DMS114 treated with DMSO at 0.1 percent for 48 hours (cell line): ENCODE data around the gene PHC2.
A peak's percentile ranks its signal among the peaks of the same experiment; 100 is the strongest.

Source experiments
- DNase-seq: peaks from one replicate; lab custom pipeline; 2025; ENCODE audit not compliant: unreplicated experiment; lab: John Stamatoyannopoulos, UW

The PHC2 gene, protein sequence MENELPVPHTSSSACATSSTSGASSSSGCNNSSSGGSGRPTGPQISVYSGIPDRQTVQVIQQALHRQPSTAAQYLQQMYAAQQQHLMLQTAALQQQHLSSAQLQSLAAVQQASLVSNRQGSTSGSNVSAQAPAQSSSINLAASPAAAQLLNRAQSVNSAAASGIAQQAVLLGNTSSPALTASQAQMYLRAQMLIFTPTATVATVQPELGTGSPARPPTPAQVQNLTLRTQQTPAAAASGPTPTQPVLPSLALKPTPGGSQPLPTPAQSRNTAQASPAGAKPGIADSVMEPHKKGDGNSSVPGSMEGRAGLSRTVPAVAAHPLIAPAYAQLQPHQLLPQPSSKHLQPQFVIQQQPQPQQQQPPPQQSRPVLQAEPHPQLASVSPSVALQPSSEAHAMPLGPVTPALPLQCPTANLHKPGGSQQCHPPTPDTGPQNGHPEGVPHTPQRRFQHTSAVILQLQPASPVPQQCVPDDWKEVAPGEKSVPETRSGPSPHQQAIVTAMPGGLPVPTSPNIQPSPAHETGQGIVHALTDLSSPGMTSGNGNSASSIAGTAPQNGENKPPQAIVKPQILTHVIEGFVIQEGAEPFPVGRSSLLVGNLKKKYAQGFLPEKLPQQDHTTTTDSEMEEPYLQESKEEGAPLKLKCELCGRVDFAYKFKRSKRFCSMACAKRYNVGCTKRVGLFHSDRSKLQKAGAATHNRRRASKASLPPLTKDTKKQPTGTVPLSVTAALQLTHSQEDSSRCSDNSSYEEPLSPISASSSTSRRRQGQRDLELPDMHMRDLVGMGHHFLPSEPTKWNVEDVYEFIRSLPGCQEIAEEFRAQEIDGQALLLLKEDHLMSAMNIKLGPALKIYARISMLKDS

DNA sequence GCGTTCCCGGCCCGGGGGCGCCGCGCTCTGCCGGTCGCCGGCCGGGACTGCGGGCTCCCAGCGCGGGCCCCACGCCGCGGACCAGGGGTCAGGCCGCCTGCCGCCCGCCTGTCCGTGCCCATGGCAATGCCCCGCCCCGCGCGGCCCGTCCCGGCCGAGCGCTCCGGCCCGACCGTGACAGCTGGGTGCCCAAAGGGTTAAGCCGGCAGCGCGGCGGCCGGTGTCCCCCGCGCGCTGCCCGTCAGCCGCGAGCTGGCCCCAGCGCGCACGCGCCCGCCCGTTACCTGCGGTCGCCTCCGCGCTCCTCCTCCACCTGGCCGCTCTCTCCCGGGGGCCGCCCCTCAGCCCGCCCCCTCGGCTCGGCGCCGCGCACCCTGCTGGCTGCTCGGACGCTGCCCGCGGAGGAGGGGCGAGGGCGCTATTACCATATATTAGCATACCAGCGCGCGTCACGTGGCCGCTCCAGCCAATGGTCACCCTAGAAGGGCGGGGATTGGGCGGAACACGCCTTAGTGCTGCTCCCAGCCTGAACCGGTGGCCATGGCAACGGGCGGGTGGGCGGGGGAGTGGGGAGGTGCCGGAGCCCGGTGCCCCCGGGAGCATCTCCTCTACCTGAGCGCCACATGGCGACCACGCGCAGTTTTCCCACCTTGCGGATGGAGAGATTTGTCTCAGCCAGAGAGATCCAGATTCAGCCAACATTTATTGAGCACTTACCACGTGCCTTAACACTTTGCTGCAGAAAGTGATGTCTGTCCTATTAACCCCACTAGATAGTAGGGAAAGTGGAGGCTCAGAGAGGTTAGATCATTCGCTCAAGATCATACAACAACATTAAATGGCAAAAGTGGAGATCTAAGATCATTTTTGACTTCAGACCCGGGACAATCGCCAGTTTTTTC, at the start of gene PHC2:
Gene PHC2, minus strand, starts transcription at position 404 of the 902 bp plus-strand sequence. CDS start 55,556 bp downstream, outside the sequence.
- peak; percentile 92 for DNase-seq

DNA sequence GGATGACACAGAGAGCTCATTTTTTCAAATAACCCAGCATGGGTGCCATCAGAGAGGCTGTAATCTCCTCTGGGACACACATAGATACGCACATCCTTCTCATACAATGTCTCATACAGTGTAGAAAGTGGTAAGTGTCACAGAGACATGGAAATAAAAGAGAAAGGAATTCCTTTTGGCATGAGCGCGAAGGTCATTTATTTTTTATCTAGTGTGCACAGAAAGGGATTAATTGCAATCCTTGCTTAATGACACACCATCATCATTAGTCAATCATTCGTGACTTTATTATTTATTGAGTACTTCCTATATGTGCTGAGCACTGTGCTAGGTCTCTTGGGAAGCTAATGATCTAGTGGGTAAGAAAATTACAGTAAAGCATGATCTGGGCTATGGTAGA, 46.6 kb upstream of the PHC2 start:
- no peak for DNase-seq

DNA sequence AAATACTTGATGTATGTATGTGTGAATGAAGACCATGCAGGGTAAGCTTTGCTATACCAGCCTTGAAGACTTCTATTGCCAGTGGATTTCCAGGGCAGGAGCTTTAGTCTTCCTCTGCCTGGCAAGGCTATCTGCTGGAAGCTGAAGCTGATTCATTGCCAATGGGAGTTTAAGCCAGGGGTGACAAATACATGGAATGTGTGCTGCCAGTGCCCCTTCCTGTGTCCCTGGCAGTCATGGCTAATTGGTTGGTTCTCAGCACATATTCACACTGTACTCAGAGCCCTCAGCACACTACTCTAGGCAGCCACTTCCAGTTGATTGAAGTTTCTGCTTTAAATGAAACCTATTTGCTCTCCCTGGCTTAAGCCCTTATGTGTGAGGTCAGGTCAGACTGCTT, 43.0 kb upstream of the PHC2 start:
- no peak for DNase-seq

DNA sequence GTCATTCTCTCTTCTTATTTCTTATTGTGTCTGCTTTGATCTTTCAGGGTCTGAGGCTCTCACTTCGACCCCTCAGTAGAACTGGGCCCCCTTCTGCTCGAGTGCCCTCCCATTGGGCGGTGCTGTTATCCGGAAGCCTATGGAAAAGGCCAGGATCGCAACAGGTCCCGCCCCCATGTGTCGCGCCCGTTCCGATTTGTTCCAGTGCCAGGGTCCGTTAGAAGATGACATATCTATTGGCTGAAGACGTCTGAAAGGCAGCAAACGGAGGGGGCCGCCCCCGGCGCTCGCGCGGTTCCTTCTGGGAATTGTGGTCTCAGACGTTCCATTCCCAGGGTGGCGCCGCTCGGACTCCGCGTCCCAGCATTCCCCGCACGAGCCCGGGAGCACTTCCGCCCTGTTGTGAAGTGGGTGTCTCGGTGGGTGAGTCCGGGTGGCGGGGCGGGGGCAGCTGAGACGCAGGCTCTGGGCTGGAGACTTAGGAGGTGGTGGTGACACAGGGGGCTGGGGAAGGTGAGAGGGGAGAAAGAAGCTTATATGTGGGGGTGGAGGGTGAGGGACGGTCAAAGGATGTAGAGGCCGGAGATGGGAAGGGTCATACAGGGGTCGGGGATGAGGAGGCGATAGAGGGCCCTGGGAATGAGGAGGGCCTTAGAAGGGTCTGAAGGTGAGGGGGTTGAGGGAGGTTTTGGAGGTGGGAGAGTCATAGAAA, 41.5 kb upstream of the PHC2 start, which contains the start of gene ZSCAN20:
Gene ZSCAN20, plus strand, starts transcription at position 377 of the 712 bp plus-strand sequence. CDS start 6,644 bp downstream, outside the sequence.
- DNase-seq: peak; percentile 99

DNA sequence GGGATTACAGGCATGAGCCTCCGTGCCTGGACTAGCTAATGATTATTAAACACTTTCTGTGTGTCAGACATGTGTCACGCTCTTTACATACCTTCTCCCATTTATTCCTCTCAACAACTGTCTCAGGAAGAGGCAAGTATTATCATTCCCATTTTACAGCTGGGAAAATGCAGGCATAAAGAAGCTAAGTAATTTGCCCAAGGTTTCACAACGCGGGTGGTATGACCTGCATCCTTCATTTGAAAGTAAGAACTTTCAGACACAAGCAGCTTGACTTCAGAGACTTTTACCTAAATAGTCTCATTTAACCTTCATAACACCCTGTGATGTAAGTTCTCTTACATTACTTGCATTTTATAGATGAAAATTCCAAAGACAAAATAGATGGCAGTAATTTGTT, 40.5 kb upstream of the PHC2 start:
- no peak for DNase-seq

DNA sequence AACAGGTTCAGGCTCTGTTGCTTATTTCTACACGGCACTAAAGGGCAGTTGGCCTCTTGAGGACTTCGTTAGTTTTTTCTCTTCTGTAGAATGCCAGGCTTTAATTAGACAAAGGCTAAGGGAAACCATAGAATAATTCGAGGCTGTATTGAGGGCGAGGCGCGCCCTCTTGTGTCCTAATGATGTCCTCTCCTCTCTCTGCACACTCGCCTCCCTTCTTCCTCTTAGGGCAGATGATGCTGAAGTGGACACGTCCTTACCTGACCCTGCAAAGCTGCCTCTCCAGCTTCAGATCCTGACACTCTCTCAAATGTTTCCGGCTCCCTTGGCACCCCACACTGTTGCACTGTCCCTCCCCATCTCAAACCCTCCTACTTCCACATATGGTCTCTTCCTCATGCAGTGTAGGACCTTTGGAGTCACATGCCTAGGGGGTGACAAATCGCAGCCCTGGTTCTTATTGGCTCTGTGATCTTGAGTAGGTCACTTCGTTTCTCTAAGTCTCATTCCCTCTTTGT, 39.7 kb upstream of the PHC2 start:
- peak; percentile 71 for DNase-seq

DNA sequence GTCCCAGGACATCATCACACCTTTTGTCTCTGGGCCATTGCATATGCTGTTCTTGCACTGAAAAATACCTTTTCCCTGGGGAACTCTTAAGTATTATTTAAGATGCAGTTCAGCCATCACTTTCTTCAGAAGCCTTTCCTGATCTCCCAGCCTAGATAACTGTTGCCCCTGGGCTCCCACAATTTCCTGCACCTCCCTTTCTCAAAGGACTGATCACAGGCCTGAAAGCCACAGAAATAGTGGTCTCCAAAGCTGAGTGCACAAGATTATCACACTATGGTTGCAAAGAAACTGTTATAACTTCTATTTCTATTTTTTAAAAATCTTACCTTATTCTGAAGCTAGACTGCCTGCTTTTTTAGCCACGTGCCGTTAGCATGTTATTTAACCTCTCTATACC, 38.8 kb upstream of the PHC2 start:
- DNase-seq: no peak

DNA sequence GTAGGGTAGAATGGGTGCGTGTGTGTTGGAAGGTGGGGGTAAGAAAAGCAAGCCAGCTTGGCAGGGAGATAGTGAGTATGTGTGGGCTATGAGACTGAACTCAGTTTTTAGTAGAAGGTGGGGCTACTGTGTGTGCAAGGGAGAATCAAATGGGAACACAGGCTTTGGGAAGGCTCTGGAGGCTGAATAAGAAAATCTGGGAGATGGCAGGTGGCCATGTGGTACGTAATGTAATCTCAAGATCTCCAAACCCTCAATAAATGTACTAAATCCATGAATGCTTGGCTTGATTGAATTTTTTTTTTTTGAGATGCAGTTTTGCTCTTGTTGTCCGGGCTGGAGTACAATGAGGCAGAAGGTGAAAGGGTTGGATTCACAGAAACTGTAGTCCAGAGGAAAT, 38.1 kb upstream of the PHC2 start:
- no peak for DNase-seq

DNA sequence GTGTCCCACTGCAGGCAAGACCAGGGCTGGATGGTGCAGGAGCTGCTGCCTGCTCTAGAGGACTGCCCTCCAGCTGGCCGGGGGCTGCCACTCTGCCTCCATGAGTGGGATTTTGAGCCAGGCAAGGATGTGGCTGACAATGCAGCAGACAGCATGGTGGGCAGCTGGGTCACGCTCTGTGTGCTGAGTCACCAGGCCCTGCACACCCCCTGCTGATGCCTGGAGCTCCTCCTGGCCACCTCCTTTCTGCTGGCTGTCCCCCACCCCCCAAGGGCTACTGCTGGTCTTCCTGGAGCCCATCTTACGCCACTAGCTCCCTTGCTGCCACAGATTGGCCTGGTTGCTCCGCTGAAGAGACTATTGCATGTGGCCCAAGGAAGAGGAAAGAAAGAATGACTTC, 37.6 kb upstream of the PHC2 start:
- no peak for DNase-seq

DNA sequence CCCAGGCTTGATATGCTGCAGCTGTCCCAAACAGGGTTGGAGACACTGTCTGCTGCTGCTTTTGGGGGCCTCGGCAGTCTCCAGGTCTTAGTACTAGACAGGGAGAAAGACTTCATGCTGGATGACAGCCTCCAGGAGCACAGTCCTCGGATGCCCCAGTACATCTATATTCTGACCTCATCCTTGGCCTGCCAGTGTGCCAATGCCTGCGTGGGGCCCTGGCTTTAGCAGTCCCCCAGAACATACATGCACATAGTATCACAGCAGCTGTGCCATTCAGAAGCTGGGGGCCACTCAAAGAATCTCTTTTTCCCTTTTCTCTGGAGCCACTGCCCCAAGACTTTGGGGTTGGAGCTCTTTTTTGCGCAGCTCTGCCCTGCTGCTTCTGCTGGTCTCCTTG, 37.1 kb upstream of the PHC2 start:
- DNase-seq: no peak

DNA sequence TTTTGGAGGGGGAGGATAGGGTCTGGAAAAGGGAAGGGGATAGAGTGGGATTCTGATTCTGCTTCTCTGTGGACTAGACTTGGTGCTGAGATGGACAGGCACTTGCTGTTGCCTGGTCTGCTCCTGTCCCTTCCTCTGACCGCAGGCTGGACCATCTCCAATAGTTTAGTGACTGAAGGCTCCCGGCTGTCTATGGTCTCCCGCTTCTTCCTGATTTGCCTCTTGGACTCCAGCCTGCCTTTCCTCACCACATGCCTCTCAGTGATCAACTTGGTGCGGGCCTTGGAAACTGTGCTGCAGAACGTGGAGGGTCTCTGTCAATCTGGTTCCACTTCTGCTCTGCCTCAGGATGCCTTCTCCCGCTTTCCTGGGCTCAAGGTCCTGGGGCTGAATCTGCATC, 35.3 kb upstream of the PHC2 start:
- no peak for DNase-seq

DNA sequence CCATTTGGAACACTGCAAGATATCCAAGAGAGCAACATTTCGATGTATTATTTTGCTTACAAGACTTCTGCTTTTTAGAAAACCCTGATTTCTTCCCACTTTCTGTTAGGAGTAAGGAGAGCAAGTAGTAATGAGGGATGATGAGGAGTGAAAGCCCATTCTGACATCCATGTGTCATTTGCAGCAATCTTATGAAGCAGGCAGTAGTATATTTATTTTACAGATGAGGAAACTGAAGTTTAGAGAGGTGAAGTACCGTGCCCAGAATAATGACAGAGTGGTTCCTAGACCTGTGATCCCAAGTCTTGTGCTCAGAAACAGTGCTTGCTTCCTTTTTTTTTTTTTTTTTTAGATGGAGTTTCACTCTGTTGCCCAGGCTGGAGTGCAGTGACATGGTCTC, 34.4 kb upstream of the PHC2 start:
- no peak for DNase-seq

DNA sequence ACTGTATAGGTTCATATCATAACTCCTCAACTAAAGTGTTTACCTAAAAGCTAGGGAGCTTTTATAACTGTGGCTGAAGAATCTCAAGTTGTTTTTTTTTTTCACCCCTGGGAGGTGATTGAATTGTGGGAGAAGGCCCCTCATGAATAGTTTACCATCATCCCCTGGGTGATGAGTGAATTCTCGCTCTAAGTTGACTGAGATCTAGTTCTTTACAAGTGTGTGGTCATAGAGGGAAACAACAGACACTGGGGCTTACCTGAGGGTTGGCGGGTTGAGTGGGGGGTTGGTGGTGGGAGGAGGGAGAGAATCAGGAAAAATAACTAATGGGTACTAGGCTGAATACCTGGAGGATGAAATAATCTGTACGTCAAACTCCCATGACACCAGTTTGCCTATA, 33.7 kb upstream of the PHC2 start:
- DNase-seq: no peak

DNA sequence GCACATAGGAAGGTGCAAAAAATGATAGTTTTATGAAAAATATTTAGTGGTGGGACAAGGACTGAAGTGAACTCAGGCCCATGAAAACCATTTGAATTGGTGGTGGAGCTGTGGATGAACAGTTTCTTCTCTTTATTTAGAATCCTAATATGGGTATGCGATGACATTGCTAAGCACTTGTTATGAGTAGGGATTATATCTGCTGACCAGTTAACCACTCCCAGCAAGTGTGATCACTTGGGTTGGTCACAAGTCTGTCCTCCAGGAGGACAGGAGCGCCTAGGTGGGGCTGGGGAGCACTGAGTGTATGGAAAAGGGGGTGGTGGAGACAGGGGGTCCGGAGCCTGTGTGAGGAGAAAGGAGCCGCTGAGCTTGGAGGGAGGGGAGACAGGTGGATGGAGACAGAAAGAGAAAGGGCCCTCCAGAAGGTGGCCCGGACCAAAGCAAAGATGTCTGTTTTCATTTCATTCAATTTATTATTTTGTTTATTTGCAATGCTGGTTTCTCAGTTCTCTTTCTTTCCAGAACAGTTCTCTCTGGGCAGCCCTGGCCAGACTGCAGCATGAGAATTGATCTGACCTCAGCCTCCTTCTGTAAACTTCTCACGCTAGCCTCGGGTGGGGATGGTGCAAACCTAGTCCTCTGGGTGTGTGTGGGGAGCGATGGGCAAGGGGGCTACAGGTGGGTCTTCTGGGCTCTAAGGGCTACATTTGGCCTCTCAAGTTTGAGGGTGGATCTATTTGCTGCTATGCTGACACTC, 31.7 kb upstream of the PHC2 start:
- no peak for DNase-seq

DNA sequence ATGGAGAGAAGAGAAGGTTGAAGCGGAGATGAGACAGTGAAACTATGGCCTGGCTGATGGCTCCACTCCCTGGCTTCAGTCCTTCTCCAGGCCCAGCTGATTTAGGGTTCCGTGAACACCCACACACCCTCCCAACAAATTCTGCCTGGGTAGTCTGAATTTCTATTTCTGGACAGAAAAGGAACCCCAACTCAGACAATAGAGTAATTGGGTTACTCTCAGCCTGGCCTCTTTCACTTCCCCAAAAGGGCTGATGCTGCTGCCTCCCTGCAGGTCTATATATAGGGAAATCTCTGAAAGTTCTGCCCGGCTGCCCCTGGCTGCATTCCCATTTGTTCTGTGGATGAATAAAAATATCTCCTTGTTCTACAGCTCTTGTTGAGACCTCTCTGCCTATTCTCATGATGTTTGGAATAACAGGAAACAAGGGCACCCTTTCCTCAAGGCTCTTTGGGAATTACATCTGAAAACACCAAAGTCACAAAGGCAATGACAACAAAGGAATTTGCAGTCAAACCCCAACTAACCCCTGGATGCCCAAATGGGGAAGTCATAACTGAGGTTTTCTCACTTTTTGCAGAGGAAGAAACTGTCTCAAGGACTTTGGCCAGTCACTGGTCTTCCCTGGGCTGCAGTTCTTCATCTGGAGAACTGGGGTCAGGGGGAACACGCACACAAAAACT, 30.2 kb upstream of the PHC2 start:
- DNase-seq: no peak

DNA sequence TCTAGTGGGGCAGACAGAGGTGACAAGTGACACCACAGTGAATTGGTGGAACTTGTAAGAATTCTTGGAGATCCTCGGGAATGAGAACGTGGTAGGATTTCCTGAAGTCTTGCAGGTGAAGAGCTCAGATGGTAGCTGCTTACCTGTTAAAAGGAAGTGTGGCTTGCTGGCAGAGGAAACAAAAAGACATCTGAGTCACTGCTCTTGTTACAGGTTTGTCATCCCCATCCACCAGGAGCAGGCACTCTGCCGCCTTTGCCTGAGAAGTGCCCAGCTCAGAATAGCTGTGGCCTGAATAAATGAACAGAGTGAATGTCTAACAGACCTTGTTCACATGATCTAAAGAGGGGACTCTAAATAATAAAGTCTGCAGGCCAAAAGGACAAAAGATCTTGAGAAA, 29.2 kb upstream of the PHC2 start:
- DNase-seq: no peak

DNA sequence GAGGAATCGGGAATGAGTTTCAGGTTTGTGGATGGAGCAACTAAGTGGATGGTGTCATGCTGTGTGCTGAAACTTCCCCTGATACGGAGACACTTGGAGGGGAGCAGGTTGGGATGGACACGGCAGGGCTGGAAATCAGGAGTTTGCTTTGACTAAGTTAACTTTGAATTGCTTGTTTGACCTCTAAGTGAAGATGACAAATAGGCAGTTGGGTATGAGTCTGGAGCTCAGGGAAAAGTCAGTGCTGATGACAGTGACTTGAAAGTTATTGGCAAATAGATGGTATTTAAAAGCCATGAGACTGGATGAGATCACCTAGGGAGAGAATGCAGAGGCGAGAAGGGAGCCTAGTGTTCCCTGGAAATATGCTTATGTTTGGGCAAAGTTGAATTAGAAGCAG, 28.8 kb upstream of the PHC2 start:
- no peak for DNase-seq

DNA sequence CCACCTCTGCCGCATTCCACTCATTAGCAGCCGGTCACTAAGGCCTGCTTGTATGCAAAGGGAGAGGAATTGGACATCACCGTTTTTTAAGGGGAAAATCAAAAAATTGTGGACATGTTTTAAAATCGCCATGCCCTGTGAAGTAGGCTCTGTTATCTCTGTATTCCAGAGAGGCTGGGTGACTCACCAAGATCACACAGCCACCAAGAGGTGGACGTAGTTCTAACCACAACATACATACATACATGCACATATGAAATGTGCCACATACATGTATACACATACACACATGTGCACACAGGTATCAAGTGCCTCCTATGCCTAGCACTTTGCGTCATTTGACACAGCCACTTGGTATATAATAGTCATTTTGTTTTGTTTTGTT, 25.6 kb upstream of the PHC2 start:
- no peak for DNase-seq
